CD8-positive, alpha-beta memory T cell (primary cell): ENCODE results near the gene PRKCD. TPM values are rescaled to one million over a fixed set of nuclear protein-coding genes. Genes with fewer than 3 reads are reported as not detected.
"Not testable (repeated sequence)": the region's sequence is repeated elsewhere in the genome, so short reads cannot be mapped to it uniquely, and the experiment has no call there.

Experiments
- CTCF ChIA-PET: fragments of 350-600 bp; sonication (Branson Sonifier 250); formaldehyde crosslinking; loops from one replicate; lab custom pipeline; 2021; ENCODE audit warnings: antibody characterized with exemption; lab: Charles Lee
- POLR2A ChIA-PET: fragments of 350-600 bp; sonication (Branson Sonifier 250); formaldehyde crosslinking; loops from one replicate; lab custom pipeline; 2021; ENCODE audit warnings: antibody characterized with exemption; lab: Charles Lee
- DNase-seq, 5 donors: peaks; one replicate each; pipeline versions ENCODE4 v3.0.0 to v3.0.0-alpha.2; 2020 to 2022; ENCODE audit warnings: mixed read lengths in 1 of 5
- H3K27ac ChIP-seq: one replicate; pipeline ENCODE4 v1.7.0; 2013; ENCODE audit warnings: low read depth, mild to moderate bottlenecking, low read length, moderate library complexity
- H3K27me3 ChIP-seq: 2 replicates; pipeline ENCODE4 v1.7.0; 2013; ENCODE audit warnings: low read length, mild to moderate bottlenecking; ENCODE audit not compliant: insufficient read depth, poor library complexity, severe bottlenecking
- H3K36me3 ChIP-seq: 2 replicates; pipeline ENCODE4 v1.7.0; 2013; ENCODE audit warnings: mild to moderate bottlenecking, low read length, moderate library complexity; ENCODE audit not compliant: insufficient read depth
- H3K4me1 ChIP-seq: 2 replicates; pipeline ENCODE4 v1.7.0; 2013; ENCODE audit warnings: mild to moderate bottlenecking, low read length, moderate library complexity; ENCODE audit not compliant: insufficient read depth
- H3K4me3 ChIP-seq: 2 replicates; pipeline ENCODE4 v1.7.0; 2013; ENCODE audit warnings: mild to moderate bottlenecking, low read length
- H3K9me3 ChIP-seq: 2 replicates; pipeline ENCODE4 v1.7.0; 2013; ENCODE audit warnings: mild to moderate bottlenecking, low read length
- H3K27ac Mint-ChIP-seq, 8 donors: one replicate each; pipeline ENCODE4 v1.8.0; 2020 to 2021; ENCODE audit warnings: mixed read lengths in 8 of 8, mild to moderate bottlenecking in 6 of 8, inconsistent platforms in 3 of 8, moderate library complexity in 3 of 8
- H3K27me3 Mint-ChIP-seq, 2 donors: one replicate each; pipeline ENCODE4 v1.8.0; 2020 to 2021; ENCODE audit warnings: mixed read lengths in 2 of 2, mild to moderate bottlenecking in 1 of 2, moderate library complexity in 1 of 2
- H3K36me3 Mint-ChIP-seq, 3 donors: one replicate each; pipeline ENCODE4 v1.8.0; 2020 to 2021; ENCODE audit warnings: mixed read lengths in 3 of 3, inconsistent platforms in 1 of 3, mild to moderate bottlenecking in 1 of 3
- H3K4me1 Mint-ChIP-seq, 3 donors: one replicate each; pipeline ENCODE4 v1.8.0; 2020 to 2021; ENCODE audit warnings: mixed read lengths in 3 of 3, inconsistent platforms in 1 of 3, mild to moderate bottlenecking in 1 of 3
- H3K4me3 Mint-ChIP-seq, 7 donors: one replicate each; pipeline ENCODE4 v1.8.0; 2020 to 2021; ENCODE audit warnings: mixed read lengths in 7 of 7, mild to moderate bottlenecking in 6 of 7, moderate library complexity in 4 of 7, inconsistent platforms in 2 of 7
- H3K9me3 Mint-ChIP-seq, 5 donors: one replicate each; pipeline ENCODE4 v1.8.0; 2020 to 2022; ENCODE audit warnings: mixed read lengths in 5 of 5, mild to moderate bottlenecking in 3 of 5, moderate library complexity in 2 of 5, inconsistent platforms in 1 of 5
- polyA plus RNA-seq: library from polyadenylated mRNA; unstranded; fragments of 300-500 nt; fragmentation: Illumina TruSeq; gene quantifications from one replicate; pipeline ENCODE4 v1.2.3, GENCODE V29; 2021
- total RNA-seq, 2 experiments: library from RNA; stranded (reverse); gene quantifications; one replicate each; pipeline ENCODE4 v1.2.3, GENCODE V29; 2021

Gene PRKCD
- total and polyA plus RNA-seq, 3 experiments from 2014 or later = 27.2 to 27.3 (median 27.3) TPM

DNA sequence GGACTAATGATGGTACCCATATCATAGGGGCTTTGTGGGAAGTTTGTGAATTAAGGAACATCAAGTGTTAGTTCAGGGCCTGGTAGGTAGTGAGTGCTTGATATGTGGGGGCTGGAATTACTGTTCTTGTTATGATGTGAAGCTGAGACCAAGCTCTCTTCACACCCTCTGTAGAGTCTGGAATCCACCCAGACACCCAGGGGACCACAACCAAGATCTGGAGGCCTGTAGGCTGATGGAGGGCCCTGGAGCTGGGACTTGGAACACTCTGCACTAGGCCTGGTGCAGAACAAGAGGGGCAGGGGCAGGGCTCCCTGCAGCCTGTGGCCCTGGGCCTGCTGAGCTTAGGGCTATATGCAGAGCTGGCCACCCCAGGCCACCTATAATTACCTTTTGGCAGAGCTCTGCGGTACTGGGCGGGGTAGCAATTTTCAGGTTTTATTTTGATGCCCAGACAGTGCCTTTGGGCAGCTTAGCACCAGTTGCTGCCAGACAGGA lies 13.1 kb upstream of the PRKCD start:
- Histone ChIP-seq H3K36me3 (no peaks in the 10 kb centered on the region), H3K4me1 (no peaks in the 10 kb centered on the region), H3K4me3 (no peak overlapping the region), H3K9me3 (no peaks in the 10 kb centered on the region), H3K27ac (no peak overlapping the region), H3K27me3 (peaks cover 2% of the 10 kb centered on the region)
- CTCF ChIA-PET = interaction anchor here (1.0 to 1.1 kb wide), 2 partner anchors 10 to 14 kb away, joined by 3 to 4 read pairs; no protein-coding TSS in a partner anchor
- Mint-ChIP-seq H3K4me1 (no peaks in the 10 kb centered on the region), H3K27me3 (peaks cover 2 to 5% of the 10 kb centered on the region in 2 donors), H3K9me3 (no peaks in the 10 kb centered on the region), H3K4me3 (no peak overlapping the region), H3K27ac (no peak overlapping the region), H3K36me3 (no peaks in the 10 kb centered on the region)
- DNase-seq = no peak
- POLR2A ChIA-PET = no interaction called here

DNA sequence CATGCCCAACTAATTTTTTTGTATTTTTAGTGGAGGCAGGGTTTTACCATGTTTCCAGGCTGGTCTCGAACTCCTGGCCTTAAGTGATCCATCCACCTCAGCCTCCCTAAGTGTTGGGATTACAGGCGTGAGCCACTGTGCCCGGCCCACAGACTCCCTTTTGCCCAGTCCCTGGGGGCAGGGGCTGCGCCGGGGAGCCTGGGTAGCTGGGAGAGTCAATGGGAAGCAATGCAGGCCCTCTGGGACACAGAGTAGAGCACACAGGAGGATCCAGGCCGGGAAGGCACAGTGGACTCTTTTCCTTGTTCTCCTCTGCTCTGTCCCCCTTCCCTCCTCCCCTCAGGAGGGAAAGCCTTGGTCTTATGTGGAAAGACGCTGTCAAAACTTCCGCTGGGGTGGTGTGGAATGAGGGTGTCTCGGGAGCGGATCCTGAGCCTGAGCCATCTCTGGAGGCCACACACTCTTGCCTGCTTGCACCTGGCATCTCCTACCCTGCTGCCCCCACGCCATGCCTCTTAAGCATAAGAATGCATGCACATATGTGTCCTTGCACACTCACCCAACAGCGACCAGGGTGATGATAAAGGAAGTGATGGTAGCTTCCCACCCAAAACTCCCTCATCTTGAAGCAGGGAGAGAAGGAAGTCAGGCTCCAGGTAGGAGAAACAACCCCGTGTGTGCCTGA lies 11.9 kb upstream of the PRKCD start:
- Histone ChIP-seq H3K4me1 (no peaks in the 10 kb centered on the region), H3K36me3 (no peaks in the 10 kb centered on the region), H3K9me3 (no peaks in the 10 kb centered on the region), H3K27ac (no peak overlapping the region), H3K4me3 (no peak overlapping the region), H3K27me3 (peaks cover 9% of the 10 kb centered on the region)
- DNase-seq = no peak
- H3K4me1 Mint-ChIP-seq = no peaks in the 10 kb centered on the region
- H3K9me3 Mint-ChIP-seq = no peaks in the 10 kb centered on the region
- no peaks in the 10 kb centered on the region for H3K36me3 Mint-ChIP-seq
- no peak overlapping the region for H3K27ac Mint-ChIP-seq
- ChIA-PET POLR2A (no interaction called here), CTCF (no interaction called here)
- H3K27me3 Mint-ChIP-seq = peaks cover 7 to 14% of the 10 kb centered on the region in 2 donors
- no peak overlapping the region for H3K4me3 Mint-ChIP-seq

DNA sequence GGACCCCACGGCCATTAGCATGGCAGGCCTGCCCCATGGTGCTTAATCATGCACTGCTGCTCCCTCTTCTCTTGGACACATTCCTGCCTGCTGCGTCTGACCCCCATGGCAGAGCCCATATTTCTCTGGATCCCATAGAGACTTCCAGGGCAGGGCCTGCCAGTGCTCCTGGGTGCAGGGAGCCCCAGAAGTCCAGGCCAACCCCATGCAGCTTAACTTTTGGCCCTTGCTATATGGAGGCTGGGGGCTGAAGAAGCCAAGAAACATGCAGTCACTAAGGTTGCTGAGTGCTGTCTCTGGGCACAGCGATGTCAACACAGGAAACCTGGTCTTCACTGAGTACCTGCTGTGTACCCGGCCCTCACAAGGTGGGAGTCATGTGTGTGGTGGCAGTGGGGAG lies 11.3 kb upstream of the PRKCD start:
- no peaks in the 10 kb centered on the region for H3K4me1 ChIP-seq
- Mint-ChIP-seq H3K9me3 (no peaks in the 10 kb centered on the region), H3K36me3 (no peaks in the 10 kb centered on the region), H3K27me3 (peaks cover 11 to 19% of the 10 kb centered on the region in 2 donors), H3K27ac (no peak overlapping the region), H3K4me1 (no peaks in the 10 kb centered on the region), H3K4me3 (no peak overlapping the region)
- no peaks in the 10 kb centered on the region for H3K36me3 ChIP-seq
- CTCF ChIA-PET = no interaction called here
- DNase-seq = no peak
- H3K4me3 ChIP-seq = no peak overlapping the region
- no peaks in the 10 kb centered on the region for H3K9me3 ChIP-seq
- peaks cover 9% of the 10 kb centered on the region for H3K27me3 ChIP-seq
- no peak overlapping the region for H3K27ac ChIP-seq
- POLR2A ChIA-PET = no interaction called here

DNA sequence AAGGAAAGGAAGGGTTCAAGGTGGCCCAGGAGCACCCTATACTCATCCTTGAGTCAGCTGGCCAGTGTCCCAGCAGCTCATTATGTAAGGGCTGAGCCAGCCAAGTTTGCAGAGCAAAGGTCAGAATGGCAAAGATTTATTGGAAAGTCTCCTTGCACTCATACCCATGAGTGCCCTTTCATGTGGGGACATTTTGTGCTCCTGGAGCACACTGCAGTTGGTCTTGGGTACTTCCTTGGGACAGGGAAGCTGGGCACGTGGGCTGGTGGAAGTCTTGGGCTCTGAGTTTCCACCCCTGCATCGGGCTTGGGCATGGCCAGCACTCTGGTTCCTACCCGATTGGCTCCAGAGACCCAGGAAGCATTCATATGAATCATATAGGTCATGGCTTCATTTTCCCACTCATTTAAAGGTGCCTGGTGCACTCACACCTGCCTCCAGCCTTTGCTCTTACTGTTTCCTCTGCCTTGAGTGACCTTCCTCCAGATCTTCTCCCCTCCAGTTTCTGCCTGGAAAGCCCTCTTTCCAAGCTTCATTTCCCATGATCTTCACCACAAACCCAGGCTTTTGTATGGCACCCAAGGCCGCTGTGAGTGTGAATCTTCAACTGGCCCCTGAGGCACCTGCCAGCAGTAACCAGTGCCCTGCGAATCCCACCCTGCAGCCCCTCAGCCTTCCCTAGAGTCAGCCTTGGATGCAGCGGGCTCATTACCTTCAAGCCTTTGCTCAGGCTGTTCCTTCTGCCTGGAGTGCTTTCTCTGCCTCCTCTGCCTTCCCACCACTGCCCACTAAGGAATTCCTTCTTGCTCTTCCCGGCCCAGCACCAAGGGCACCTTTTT lies 10.5 kb upstream of the PRKCD start:
- Mint-ChIP-seq H3K9me3 (no peaks in the 10 kb centered on the region), H3K36me3 (no peaks in the 10 kb centered on the region), H3K27ac (no peak overlapping the region), H3K4me3 (no peak overlapping the region), H3K4me1 (no peaks in the 10 kb centered on the region), H3K27me3 (peaks cover 15 to 25% of the 10 kb centered on the region in 2 donors)
- H3K4me3 ChIP-seq = no peak overlapping the region
- peaks cover 16% of the 10 kb centered on the region for H3K27me3 ChIP-seq
- H3K9me3 ChIP-seq = no peaks in the 10 kb centered on the region
- POLR2A ChIA-PET = no interaction called here
- H3K27ac ChIP-seq = no peak overlapping the region
- no peaks in the 10 kb centered on the region for H3K4me1 ChIP-seq
- DNase-seq = no peak
- CTCF ChIA-PET = interaction anchor here (1.7 kb wide), 1 partner anchor 14 kb away, joined by 5 read pairs; no protein-coding TSS in a partner anchor
- H3K36me3 ChIP-seq = no peaks in the 10 kb centered on the region

DNA sequence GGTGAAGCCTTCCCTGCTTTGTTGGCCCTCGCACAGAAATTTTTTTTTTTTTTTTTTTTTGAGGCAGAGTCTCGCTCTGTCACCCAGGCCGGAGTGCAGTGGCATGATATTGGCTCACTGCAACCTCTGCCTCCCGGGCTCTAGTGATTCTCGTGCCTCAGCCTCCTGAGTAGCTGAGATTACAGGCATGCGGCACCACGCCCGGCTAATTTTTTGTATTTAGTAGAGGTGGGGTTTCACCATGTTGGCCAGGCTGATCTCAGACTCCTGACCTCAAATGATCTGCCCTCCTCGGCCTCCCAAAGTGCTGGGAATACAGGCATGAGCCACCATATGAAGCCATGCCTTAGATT lies 9.9 kb upstream of the PRKCD start:
- H3K4me3 Mint-ChIP-seq, H3K4me1 ChIP-seq, H3K4me3 ChIP-seq, H3K27ac ChIP-seq, H3K36me3 Mint-ChIP-seq, H3K36me3 ChIP-seq, H3K27ac Mint-ChIP-seq, H3K9me3 Mint-ChIP-seq, DNase-seq, H3K9me3 ChIP-seq, POLR2A ChIA-PET, H3K4me1 Mint-ChIP-seq: not testable (repeated sequence)
- peaks cover 20% of the 10 kb centered on the region for H3K27me3 ChIP-seq
- H3K27me3 Mint-ChIP-seq = peaks cover 15 to 30% of the 10 kb centered on the region in 2 donors
- CTCF ChIA-PET = interaction anchor here (1.7 kb wide), 1 partner anchor 14 kb away, joined by 5 read pairs; no protein-coding TSS in a partner anchor

DNA sequence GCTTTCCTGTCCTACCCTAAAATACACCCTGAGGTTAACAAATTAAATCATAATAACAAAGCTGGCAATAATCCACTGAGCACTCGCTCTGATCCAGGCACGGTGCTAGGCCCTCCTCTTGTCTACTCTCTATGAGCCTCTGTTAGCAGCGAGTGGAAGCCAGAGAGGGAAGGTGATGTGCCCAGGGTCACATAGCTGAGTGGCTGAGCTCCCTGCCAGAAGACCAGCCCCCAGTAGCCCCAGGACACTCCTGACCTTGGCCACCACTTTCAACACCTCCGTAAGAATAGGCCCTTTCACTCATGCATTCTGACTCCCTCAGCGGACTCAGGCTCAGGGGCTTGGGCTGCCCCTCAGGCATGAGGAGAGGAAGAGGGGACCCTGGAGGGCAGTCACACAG lies 9.5 kb upstream of the PRKCD start:
- no peak overlapping the region for H3K4me3 Mint-ChIP-seq
- H3K27ac Mint-ChIP-seq = no peak overlapping the region
- H3K27me3 ChIP-seq = peaks cover 20% of the 10 kb centered on the region
- no peaks in the 10 kb centered on the region for H3K4me1 Mint-ChIP-seq
- H3K4me3 ChIP-seq = no peak overlapping the region
- H3K9me3 Mint-ChIP-seq = no peaks in the 10 kb centered on the region
- no peaks in the 10 kb centered on the region for H3K36me3 ChIP-seq
- DNase-seq = no peak
- H3K27ac ChIP-seq = no peak overlapping the region
- no peaks in the 10 kb centered on the region for H3K36me3 Mint-ChIP-seq
- no peaks in the 10 kb centered on the region for H3K9me3 ChIP-seq
- ChIA-PET CTCF (interaction anchor here (1.7 kb wide), 1 partner anchor 15 kb away, joined by 5 read pairs; no protein-coding TSS in a partner anchor), POLR2A (no interaction called here)
- H3K27me3 Mint-ChIP-seq = peaks cover 15 to 30% of the 10 kb centered on the region in 2 donors
- H3K4me1 ChIP-seq = no peaks in the 10 kb centered on the region

DNA sequence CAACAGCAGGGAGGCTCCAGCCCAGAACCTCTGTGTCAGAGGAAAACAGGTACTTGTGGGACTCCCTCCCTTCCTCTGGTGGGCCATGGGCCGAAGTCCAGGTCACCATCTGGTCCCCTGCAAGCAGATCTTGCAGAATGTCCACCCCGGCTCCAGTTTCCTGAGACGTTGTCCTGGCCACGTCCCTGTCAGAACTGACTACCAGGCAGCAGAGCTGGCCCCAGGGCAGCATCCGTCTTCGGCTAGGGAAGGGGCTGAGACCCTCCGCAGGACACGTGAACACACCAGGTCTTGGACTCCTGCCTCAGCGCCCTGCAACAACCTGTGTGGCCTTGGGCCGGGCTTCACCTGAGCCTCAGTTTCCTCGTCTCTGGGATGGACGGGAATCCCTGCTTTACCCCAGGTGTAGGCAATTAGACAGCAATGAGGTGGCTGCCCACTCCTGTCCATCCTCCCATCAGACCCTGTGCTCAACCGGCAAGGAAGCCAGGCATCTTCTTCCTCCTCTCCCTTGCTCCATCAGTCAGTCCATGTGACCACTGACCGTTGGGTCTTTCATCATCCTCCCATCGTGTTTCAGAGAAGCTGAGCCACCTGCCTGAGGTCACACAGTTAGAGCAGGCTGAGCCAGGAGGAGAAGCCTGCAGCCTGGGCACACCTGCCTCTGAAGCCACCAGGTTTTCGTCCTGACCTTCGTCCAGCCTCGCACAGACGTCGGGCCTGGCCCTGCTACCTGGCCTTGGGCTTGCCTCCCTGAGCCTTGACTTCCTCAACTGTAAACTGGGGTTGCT lies 8.9 kb upstream of the PRKCD start:
- Mint-ChIP-seq H3K4me1 (no peaks in the 10 kb centered on the region), H3K27ac (peak overlapping the region in 1 of 8 donors; percentile 27), H3K36me3 (no peaks in the 10 kb centered on the region), H3K4me3 (no peak overlapping the region), H3K9me3 (no peaks in the 10 kb centered on the region), H3K27me3 (peaks cover 15 to 30% of the 10 kb centered on the region in 2 donors)
- no peaks in the 10 kb centered on the region for H3K36me3 ChIP-seq
- no peak overlapping the region for H3K4me3 ChIP-seq
- peaks cover 24% of the 10 kb centered on the region for H3K27me3 ChIP-seq
- no peak for DNase-seq
- H3K27ac ChIP-seq = no peak overlapping the region
- ChIA-PET CTCF (interaction anchor here (1.7 kb wide), 1 partner anchor 15 kb away, joined by 5 read pairs; no protein-coding TSS in a partner anchor), POLR2A (no interaction called here)
- H3K4me1 ChIP-seq = no peaks in the 10 kb centered on the region
- no peaks in the 10 kb centered on the region for H3K9me3 ChIP-seq
